GM19035 (cell line): ENCODE results near the gene TLR2.
"Not testable (repeated sequence)": the region's sequence is repeated elsewhere in the genome, so short reads cannot be mapped to it uniquely, and the experiment has no call there.

Source experiments
- ATAC-seq: cut with Tn5 transposase; IDR thresholded peaks from one replicate; pipeline ENCODE4 v1.9.1; 2021; ENCODE audit not compliant: unreplicated experiment

The TLR2 gene

DNA sequence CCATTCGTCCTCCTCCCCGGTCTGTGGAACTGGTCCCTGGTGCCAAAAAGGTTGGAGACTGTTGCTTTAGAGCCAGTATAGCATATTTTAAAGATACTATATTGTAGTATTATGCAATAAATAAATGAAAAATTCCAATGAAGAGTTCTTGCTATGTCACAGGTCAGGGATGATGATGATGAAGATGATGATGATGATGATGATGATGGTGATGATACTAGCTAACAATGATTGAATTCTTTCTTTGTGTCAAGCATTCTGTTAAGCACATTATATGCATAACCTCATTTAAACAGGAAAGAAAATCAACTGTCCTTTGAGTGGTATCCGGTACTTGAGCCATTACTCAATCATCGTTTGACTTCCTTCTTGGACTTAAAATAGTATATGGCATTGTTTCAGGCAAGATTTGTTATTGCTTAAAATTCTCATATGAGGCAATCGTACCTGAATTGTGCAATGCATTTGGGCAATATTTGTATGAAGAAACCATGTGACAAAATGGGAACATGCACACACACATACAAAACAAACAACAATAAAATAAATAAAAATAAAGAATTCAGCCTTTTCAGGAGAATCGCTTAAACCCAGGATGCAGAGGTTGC, 22.8 kb upstream of the TLR2 start:
- ATAC-seq, result no peak

DNA sequence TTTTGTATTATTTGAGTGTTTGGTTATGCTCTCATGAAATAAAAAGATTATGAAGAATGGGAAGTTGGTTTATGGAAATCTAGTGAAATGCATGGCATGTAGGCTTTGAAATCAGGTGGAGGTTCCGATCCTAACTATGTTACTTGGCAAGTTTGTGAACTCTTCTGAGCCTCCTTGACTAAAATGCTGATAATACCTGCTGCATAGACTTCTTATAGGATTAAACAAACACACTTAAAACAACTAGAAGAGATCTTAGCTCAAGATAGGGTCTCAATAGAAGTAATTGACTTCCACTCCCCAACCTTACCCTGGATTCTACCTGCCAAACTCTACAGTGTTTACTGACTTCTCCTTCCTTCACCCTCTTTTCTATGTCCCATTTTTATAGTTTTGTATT, 22.2 kb upstream of the TLR2 start:
- no peak for ATAC-seq

GRCh38 chr4:153663667-153664066, 20.4 kb upstream of the TLR2 start:
- ATAC-seq, result no peak

DNA sequence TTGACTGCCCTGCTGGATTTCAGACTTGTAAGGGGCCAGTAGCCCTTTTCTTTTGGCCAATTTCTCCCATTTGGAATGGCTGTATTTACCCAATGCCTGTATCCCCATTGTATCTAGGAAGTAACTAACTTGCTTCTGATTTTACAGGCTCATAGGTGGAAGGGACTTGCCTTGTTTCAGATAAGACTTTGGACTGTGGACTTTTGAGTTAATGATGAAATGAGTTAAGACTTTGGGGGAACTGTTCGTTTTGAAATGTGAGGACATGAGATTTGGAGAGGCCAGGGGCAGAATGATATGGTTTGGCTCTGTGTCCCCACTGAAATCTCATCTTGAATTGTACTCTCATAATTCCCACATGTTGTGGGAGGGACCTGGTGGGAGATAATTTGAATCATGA, 17.6 kb upstream of the TLR2 start:
- ATAC-seq, result not testable (repeated sequence)

DNA sequence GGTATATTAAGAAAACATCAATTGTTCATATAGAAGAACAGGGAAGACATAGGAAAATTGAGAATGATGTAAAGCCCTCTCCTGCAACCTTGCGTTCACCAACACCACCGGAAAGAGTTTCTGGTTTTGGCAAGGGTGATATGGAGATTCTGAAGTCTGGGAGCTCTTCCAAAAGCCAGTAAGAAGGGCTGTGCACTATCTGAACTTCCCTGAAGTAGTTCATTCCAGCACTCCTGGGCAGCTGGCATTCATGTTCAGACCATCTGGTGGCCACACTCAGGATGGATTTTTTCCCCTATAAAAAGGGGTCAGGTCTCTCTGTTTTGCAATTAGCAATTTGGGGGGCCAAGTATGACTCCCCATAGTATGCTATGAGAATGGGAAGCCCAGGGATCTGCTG, 15.4 kb upstream of the TLR2 start:
- ATAC-seq, result no peak

GRCh38 chr4:153669838-153670237, 14.2 kb upstream of the TLR2 start:
- ATAC-seq, result no peak

DNA sequence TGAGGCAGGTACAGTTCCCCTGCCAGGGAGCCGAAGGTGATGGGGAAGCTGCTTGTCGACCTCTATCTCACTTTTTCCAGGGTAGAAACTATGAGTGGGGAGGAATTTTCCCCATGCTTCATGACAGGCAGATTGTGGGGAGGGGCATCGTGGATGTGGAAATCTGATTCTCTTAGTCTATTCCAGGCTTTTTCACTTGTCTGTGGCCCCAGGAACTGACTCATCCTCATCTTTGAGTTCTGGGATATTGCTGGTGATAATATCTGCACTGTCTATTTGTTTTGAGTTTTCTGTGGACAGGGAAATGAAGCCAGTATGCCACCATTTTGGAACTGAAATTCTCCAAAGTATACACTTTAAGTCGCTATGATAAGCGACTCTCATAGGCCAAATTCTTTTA, 7.6 kb upstream of the TLR2 start:
- no peak for ATAC-seq

GRCh38 chr4:153676984-153677383, 7.1 kb upstream of the TLR2 start:
- ATAC-seq, result no peak

DNA sequence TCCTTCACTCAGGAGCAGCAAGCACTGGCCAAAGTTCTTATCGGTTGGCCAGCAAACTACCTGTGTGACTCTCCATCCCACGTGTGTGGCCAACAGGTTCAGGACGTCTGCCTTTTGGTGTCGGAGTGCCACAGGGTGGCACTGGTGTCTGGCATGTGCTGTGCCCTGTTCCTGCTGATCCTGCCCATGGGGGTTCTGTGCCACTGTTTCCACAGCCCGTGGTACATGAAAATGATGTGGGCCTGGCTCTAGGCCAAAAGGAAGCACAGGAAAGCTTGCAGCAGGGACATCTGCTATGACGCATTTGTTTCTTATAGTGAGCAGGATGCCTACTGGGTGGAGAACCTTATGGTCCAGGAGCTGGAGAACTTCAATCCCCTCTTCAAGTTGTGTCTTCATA, 4.6 kb upstream of the TLR2 start:
- no peak for ATAC-seq

DNA sequence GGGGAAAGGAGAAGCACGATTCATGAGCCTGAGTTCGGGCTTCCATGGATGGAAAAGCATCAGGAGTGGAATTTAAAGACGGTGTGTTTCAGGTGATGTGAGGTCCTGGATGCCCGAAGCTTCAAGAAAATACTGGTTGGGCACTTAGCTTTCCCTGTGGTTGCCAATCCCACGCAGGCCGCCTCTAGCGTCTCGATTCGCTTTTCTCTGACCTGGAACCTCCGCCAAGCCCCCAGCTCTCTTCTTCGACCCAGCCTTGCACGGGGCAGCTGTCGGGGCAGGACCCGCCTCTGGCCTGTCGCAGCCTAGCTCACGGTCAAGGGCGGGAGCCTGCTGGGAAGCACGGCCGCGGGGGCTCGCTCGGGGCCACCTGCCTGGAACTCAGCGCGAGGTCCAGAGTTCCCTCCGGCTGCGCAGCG, 308 bp upstream of the TLR2 start:
- no peak for ATAC-seq

DNA sequence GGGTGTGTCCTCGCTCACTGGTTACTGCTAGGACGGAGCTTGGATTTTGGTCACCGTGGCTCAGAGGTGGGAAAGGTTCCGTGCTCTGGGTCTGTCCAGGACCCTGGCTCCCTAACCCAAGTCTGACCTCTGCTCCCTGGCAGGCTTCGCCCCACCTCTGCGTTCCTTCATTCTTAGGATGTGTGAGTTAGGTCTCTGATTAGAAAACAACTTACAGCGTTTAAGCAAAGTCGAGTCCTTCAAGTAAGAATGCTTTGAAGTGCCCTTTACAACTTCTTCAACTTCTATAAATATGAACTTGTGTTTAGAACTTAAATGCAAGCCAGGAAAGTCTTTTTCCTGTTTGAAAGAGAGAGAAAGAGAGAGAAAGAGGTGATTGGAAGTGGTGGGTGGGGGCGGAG, 891 bp downstream of the TLR2 start:
- no peak for ATAC-seq

GRCh38 chr4:153704522-153704921, 20.4 kb downstream of the TLR2 start:
- no peak for ATAC-seq

DNA sequence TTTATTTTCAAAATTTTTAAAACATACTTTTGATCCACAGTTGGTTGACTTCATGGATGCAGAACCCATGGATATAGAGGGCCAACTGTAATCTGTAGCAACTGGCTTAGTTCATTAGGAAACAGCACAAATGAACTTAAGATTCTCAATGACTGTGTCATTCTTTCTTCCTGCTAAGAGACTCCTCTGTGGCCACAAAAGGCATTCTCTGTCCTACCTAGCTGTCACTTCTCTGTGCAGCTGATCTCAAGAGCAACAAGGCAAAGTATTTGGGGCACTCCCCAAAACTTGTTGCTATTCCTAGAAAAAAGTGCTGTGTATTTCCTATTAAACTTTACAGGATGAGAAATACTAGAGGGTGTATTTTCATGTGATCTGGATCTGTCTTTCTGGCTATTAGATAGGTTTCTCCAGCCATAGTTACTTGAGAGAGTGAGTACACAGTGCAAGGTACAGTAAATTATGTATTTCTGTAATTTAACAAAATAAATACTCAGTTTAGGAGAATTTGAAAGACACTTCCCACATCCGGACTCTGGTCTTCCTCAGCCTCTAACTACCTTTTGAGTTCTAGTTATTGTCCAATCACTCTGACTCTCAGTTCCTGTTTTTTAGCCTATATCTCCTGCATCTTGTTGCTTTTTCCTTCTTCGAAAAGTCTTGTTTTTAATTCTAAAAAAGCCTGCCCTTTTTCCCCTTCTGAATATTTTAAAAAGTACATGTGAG, 21.8 kb downstream of the TLR2 start:
- ATAC-seq, result peak; percentile 82

GRCh38 chr4:153706519-153706918, 22.4 kb downstream of the TLR2 start:
- no peak for ATAC-seq

DNA sequence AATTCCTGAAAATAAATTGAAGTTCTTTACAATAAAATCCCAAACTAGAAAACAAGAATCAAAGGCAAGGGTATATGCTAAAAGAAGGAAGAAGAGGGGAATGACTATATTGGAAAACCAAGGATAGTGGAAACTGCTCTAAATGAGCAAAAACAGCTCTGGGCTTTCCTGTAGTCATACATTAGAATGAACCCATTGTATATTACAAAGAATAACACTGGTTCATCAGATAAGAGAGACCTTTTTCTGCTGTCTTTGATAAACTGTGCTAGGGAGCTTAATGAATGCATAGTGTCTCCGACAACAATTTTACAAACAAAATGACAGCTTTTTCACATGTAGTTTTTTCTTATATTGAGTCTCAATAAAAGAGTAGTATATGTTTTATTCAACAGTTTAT, 26.6 kb downstream of the TLR2 start:
- ATAC-seq, result no peak

- no peak for ATAC-seq
Observed at GRCh38 chr4:153713866-153714646, 30.0 kb downstream of the TLR2 start.

GRCh38 chr4:153722036-153722435, 38.0 kb downstream of the TLR2 start:
- ATAC-seq, result no peak

DNA sequence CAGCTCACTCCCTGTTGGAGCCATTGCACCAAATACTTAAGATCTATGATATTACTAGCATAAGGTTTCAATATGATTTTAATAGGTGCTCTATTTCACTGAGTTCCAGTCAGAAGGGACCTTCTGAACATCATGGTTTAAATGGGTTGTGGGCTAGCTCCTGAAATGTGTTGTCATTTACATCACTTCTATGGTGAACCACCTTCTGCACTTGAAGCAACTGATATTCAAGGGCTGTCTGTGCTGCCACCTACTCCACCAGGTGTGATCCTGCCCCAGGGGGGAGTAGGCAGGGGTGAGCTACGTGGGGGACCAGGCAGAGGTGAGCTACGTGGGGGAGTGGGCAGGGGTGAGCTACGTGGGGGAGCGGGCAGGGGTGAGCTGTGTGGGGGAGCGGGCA, 40.5 kb downstream of the TLR2 start:
- ATAC-seq, result no peak

GRCh38 chr4:153725136-153725830, 41.2 kb downstream of the TLR2 start:
- ATAC-seq, result no peak

- ATAC-seq, result no peak
Observed at GRCh38 chr4:153725831-153726154, 41.7 kb downstream of the TLR2 start.

DNA sequence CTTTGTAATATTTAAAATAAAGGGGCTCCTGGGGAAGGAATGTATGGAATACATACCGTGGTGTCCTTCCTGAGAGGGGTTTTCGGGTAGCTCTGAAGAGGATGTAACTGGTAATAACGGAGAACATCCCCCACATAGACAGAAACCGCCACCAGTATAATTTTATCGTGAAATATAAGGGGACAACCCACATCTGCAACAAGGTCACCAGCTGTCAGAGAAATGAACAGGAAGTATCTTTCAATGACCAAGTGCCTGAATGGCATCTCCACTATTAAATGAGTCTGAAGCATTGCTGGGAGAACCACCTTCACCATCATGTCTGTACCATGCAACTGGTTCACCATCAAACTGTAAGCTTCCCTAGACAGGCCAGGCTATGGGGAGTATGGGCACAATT, 44.1 kb downstream of the TLR2 start:
- no peak for ATAC-seq

- no peak for ATAC-seq
Observed at GRCh38 chr4:153728660-153729059, 44.6 kb downstream of the TLR2 start.
